Panc1 (cell line): ENCODE measurements around the gene PCED1A. TPM values are rescaled to one million over a fixed set of nuclear protein-coding genes. Genes with fewer than 3 reads are reported as not detected.
A peak's percentile ranks its signal among the peaks of the same experiment; 100 is the strongest.

Experiments
- ATAC-seq: fragments of 200-7000 bp; cut with Tn5 transposase; 2 replicates; pipeline ENCODE4 v1.9.1; 2020; ENCODE audit warnings: mild to moderate bottlenecking, moderate library complexity
- BruUV-seq: library from RNA; stranded (reverse); fragments of 400-500 nt; replicated peaks from 2 replicates; lab custom pipeline; 2021; lab: Mats Ljungman, UMichigan
- CTCF ChIA-PET: fragments of 300-600 bp; sonication (Branson Sonifier 250); formaldehyde crosslinking; loops from one replicate; lab custom pipeline; 2022; ENCODE audit warnings: antibody characterized with exemption; lab: Charles Lee
- POLR2A ChIA-PET: fragments of 300-600 bp; sonication (Branson Sonifier 250); formaldehyde crosslinking; loops from one replicate; lab custom pipeline; 2022; ENCODE audit warnings: antibody characterized with exemption; lab: Charles Lee
- DNase-seq: peaks from one replicate; pipeline ENCODE4 v3.0.0-alpha.2; 2010; ENCODE audit warnings: low read depth, low spot score
- H3K27ac ChIP-seq: 2 replicates; pipeline ENCODE4 v1.5.1; 2011; ENCODE audit warnings: mild to moderate bottlenecking, low read length, inconsistent platforms
- H3K27me3 ChIP-seq: fragments of 200-500 bp; sonication (Bioruptor generic); 2 replicates; pipeline ENCODE4 v1.6.0; 2014; ENCODE audit warnings: low read length, inconsistent platforms; ENCODE audit not compliant: control insufficient read depth, insufficient read depth
- H3K36me3 ChIP-seq: fragments of 200-500 bp; sonication (Bioruptor generic); 2 replicates; pipeline ENCODE4 v1.5.1; 2014; ENCODE audit warnings: inconsistent platforms, mild to moderate bottlenecking, low read length, moderate library complexity; ENCODE audit not compliant: control insufficient read depth, insufficient read depth
- H3K4me1 ChIP-seq: 2 replicates; pipeline ENCODE4 v1.5.1; 2011; ENCODE audit warnings: inconsistent platforms, mild to moderate bottlenecking, low read length, moderate library complexity; ENCODE audit not compliant: control insufficient read depth, insufficient read depth
- H3K4me3 ChIP-seq, 2 experiments: 2 replicates each; pipeline ENCODE4 v1.5.1; 2011 to 2012; ENCODE audit warnings: low read depth in 2 of 2, low read length in 2 of 2, mild to moderate bottlenecking in 2 of 2, inconsistent platforms in 1 of 2, moderate library complexity in 1 of 2
- H3K9me3 ChIP-seq: fragments of 200-500 bp; sonication (Bioruptor generic); 2 replicates; pipeline ENCODE4 v1.5.1; 2014; ENCODE audit warnings: low read depth, mild to moderate bottlenecking, inconsistent platforms, low read length, moderate library complexity; ENCODE audit not compliant: control insufficient read depth, insufficient read depth
- CTCF ChIP-seq: fragments of 450-650 bp; IDR thresholded peaks from 2 replicates; pipeline ENCODE4 v1.5.1; 2017; ENCODE audit warnings: mild to moderate bottlenecking
- POLR2AphosphoS5 ChIP-seq: IDR thresholded peaks from 2 replicates; pipeline ENCODE4 v1.6.1; 2012; ENCODE audit warnings: mild to moderate bottlenecking, low read depth, low read length, moderate library complexity
- REST ChIP-seq, 2 experiments: IDR thresholded peaks; 2 replicates each; pipeline ENCODE4 v1.6.1; 2011 to 2012; ENCODE audit warnings: low read depth in 2 of 2, control low read depth in 1 of 2, low read length in 1 of 2, mild to moderate bottlenecking in 1 of 2, moderate library complexity in 1 of 2; ENCODE audit not compliant: insufficient read depth in 1 of 2
- SIN3A ChIP-seq: IDR thresholded peaks from 2 replicates; pipeline ENCODE4 v1.6.1; 2012; ENCODE audit warnings: low read depth, mild to moderate bottlenecking, low read length, moderate library complexity, borderline replicate concordance; ENCODE audit not compliant: insufficient read depth
- in situ Hi-C: cut with HindIII; loops from 2 replicates; pipeline ENCODE4 v1.10.0; 2016; ENCODE audit warnings: low sequenced_read_pairs, low pct_unique_long_range_greater_than_20kb
- intact Hi-C: fragments of 100-400 bp; cut with micrococcal nuclease; formaldehyde crosslinking; loops from one replicate; pipeline ENCODE4 v1.10.0; 2022; ENCODE audit not compliant: unreplicated experiment
- total RNA-seq: library from RNA; stranded (reverse); gene quantifications from one replicate; pipeline ENCODE4 v1.2.1, GENCODE V29; 2021; ENCODE audit not compliant: unreplicated experiment

The PCED1A gene
- total RNA-seq, 1 experiment from 2014 or later: 42.1 TPM

- Histone ChIP-seq H3K9me3 (no peaks in the 10 kb centered on the region), H3K4me1 (no peaks in the 10 kb centered on the region), H3K4me3 (no peak overlapping the region), H3K27me3 (peaks cover 3% of the 10 kb centered on the region; the same call in 1 of the 2 replicates), H3K36me3 (no peaks in the 10 kb centered on the region), H3K27ac (no peak overlapping the region)
- ChIA-PET POLR2A (interaction anchor here (0.6 to 0.7 kb wide), 2 partner anchors 9 to 179 kb away, joined by 3 read pairs; no protein-coding TSS in a partner anchor), CTCF (no interaction called here)
- BruUV-seq: no TSS peak
- in situ Hi-C loops: no loop called here
- no peak for DNase-seq
- intact Hi-C loops: no loop called here
- ATAC-seq: peak; percentile 59
- TF ChIP-seq POLR2AphosphoS5 (no peak), SIN3A (no peak)
Measured at GRCh38 chr20:2820896-2821869, 19.3 kb downstream of the PCED1A start.

GRCh38 chr20:2820084-2820895, 20.2 kb downstream of the PCED1A start:
- Histone ChIP-seq H3K4me3 (no peak overlapping the region), H3K27ac (no peak overlapping the region), H3K36me3 (no peaks in the 10 kb centered on the region), H3K9me3 (no peaks in the 10 kb centered on the region), H3K27me3 (no peaks in the 10 kb centered on the region), H3K4me1 (no peaks in the 10 kb centered on the region)
- TF ChIP-seq CTCF (no peak), REST (IDR thresholded peaks at IDR 0.05; ENCODE audit: insufficient read depth in 1 of 2, low read depth in 2 of 2, low read length in 1 of 2) (no peak), POLR2AphosphoS5 (no peak)
- POLR2A ChIA-PET: interaction anchor here (0.6 kb wide), 1 partner anchor 8 kb away, joined by 3 read pairs; no protein-coding TSS in a partner anchor
- intact Hi-C loops: no loop called here
- BruUV-seq: no TSS peak
- no peak for DNase-seq
- in situ Hi-C loops: no loop called here
- CTCF ChIA-PET: no interaction called here
- ATAC-seq: no peak
